Measurements from ENCODE around the gene ANKS1A.

ANKS1A gene

GRCh38 chr6:35084511-35085203, 195.6 kb downstream of the ANKS1A start:
- H3K4me3 ChIP-seq (ENCODE audit: low read depth, low read length), result no peak overlapping the region
- H3K27me3 ChIP-seq (replicated peaks), result no peaks in the 10 kb centered on the region
- in situ Hi-C loops (cut with HindIII; ENCODE audit: low pct_ligation_motif_present, low sequenced_read_pairs), result no loop called here
- TF ChIP-seq CTCF (IDR thresholded peaks at IDR 0.05; ENCODE audit: low read depth, low read length, missing control alignments), result no peak
- H3K36me3 ChIP-seq (replicated peaks), result peaks cover 7% of the 10 kb centered on the region
- no peak overlapping the region for H3K27ac ChIP-seq
- no peak for DNase-seq

GRCh38 chr6:35085359-35086281, 196.6 kb downstream of the ANKS1A start:
- no peak for TF ChIP-seq CTCF (IDR thresholded peaks at IDR 0.05; ENCODE audit: low read depth, low read length, missing control alignments)
- H3K27me3 ChIP-seq (replicated peaks), result no peaks in the 10 kb centered on the region
- no peak overlapping the region for H3K27ac ChIP-seq
- no peak overlapping the region for H3K4me3 ChIP-seq (ENCODE audit: low read depth, low read length)
- in situ Hi-C loops (cut with HindIII; ENCODE audit: low pct_ligation_motif_present, low sequenced_read_pairs), result no loop called here
- DNase-seq, result no peak
- peaks cover 7% of the 10 kb centered on the region for H3K36me3 ChIP-seq (replicated peaks)

GRCh38 chr6:35086282-35086632, 197.2 kb downstream of the ANKS1A start:
- H3K36me3 ChIP-seq (replicated peaks), result peaks cover 7% of the 10 kb centered on the region
- no peak overlapping the region for H3K4me3 ChIP-seq (ENCODE audit: low read depth, low read length)
- no peak for DNase-seq
- TF ChIP-seq CTCF (IDR thresholded peaks at IDR 0.05; ENCODE audit: low read depth, low read length, missing control alignments), result no peak
- in situ Hi-C loops (cut with HindIII; ENCODE audit: low pct_ligation_motif_present, low sequenced_read_pairs), result no loop called here
- H3K27ac ChIP-seq, result no peak overlapping the region
- H3K27me3 ChIP-seq (replicated peaks), result no peaks in the 10 kb centered on the region

GRCh38 chr6:35086636-35087360, 197.7 kb downstream of the ANKS1A start:
- Histone ChIP-seq H3K36me3 (replicated peaks) (peaks cover 7% of the 10 kb centered on the region), H3K4me3 (ENCODE audit: low read depth, low read length) (no peak overlapping the region), H3K27me3 (replicated peaks) (no peaks in the 10 kb centered on the region), H3K27ac (no peak overlapping the region)
- DNase-seq, result no peak
- TF ChIP-seq CTCF (IDR thresholded peaks at IDR 0.05; ENCODE audit: low read depth, low read length, missing control alignments), result no peak
- in situ Hi-C loops (cut with HindIII; ENCODE audit: low pct_ligation_motif_present, low sequenced_read_pairs), result no loop called here

GRCh38 chr6:35087361-35088280, 198.6 kb downstream of the ANKS1A start:
- TF ChIP-seq CTCF (IDR thresholded peaks at IDR 0.05; ENCODE audit: low read depth, low read length, missing control alignments), result no peak
- Histone ChIP-seq H3K4me3 (ENCODE audit: low read depth, low read length) (no peak overlapping the region), H3K27me3 (replicated peaks) (no peaks in the 10 kb centered on the region), H3K36me3 (replicated peaks) (peaks cover 7% of the 10 kb centered on the region), H3K27ac (no peak overlapping the region)
- in situ Hi-C loops (cut with HindIII; ENCODE audit: low pct_ligation_motif_present, low sequenced_read_pairs), result no loop called here
- no peak for DNase-seq

All from brain microvascular endothelial cell (primary cell).